NCI-H1436 (cell line): ENCODE results near the gene MYO1E.

Source experiments
- DNase-seq: peaks from one replicate; lab custom pipeline; 2025; lab: John Stamatoyannopoulos, UW

MYO1E gene

GRCh38 chr15:59227021-59227420 is 145.7 kb downstream of the MYO1E start:
- no peak for DNase-seq

- no peak for DNase-seq
These were observed 148.2 kb downstream of the MYO1E start for GRCh38 chr15:59224474-59224873.

- no peak for DNase-seq
These were observed 148.9 kb downstream of the MYO1E start for GRCh38 chr15:59223736-59224135.

- no peak for DNase-seq
These were observed 149.6 kb downstream of the MYO1E start for GRCh38 chr15:59222906-59223550.

GRCh38 chr15:59221511-59222505 is 150.9 kb downstream of the MYO1E start:
- DNase-seq = no peak

- no peak for DNase-seq
These were observed 154.0 kb downstream of the MYO1E start for GRCh38 chr15:59218710-59219109.

GRCh38 chr15:59217876-59218498 is 154.7 kb downstream of the MYO1E start:
- DNase-seq = no peak

- no peak for DNase-seq
These were observed 155.8 kb downstream of the MYO1E start for GRCh38 chr15:59216911-59217310.

- DNase-seq = no peak
These were observed 162.5 kb downstream of the MYO1E start for GRCh38 chr15:59210186-59210585.

- no peak for DNase-seq
These were observed 163.9 kb downstream of the MYO1E start for GRCh38 chr15:59208613-59209249.

- no peak for DNase-seq
These were observed 166.0 kb downstream of the MYO1E start, which contains the start of gene LDHAL6B for GRCh38 chr15:59206623-59207183. Gene LDHAL6B, plus strand, starts transcription at chr15:59206843. Its CDS starts 98 bp downstream, at chr15:59206941.

- DNase-seq = no peak
These were observed 166.6 kb downstream of the MYO1E start for GRCh38 chr15:59205839-59206622.

GRCh38 chr15:59203657-59204056 is 169.0 kb downstream of the MYO1E start:
- DNase-seq = no peak

GRCh38 chr15:59203008-59203407 is 169.7 kb downstream of the MYO1E start:
- DNase-seq = no peak

GRCh38 chr15:59200560-59200959 is 172.1 kb downstream of the MYO1E start:
- DNase-seq = no peak

- no peak for DNase-seq
These were observed 172.8 kb downstream of the MYO1E start for GRCh38 chr15:59199626-59200465.

GRCh38 chr15:59197454-59197853 is 175.2 kb downstream of the MYO1E start:
- DNase-seq = no peak

GRCh38 chr15:59196416-59196815 is 176.3 kb downstream of the MYO1E start:
- DNase-seq = no peak

GRCh38 chr15:59194639-59195325 is 177.9 kb downstream of the MYO1E start:
- no peak for DNase-seq
